DMS53 treated with DMSO at 0.1 percent for 48 hours (cell line): ENCODE data around the gene AMOT.

Source experiments
- DNase-seq: peaks from one replicate; lab custom pipeline; 2025; ENCODE audit not compliant: unreplicated experiment; lab: John Stamatoyannopoulos, UW

AMOT gene

GRCh38 chrX:112803060-112803459 lies 37.6 kb downstream of the AMOT start:
- no peak for DNase-seq

GRCh38 chrX:112802541-112802940 lies 38.1 kb downstream of the AMOT start:
- no peak for DNase-seq

GRCh38 chrX:112800971-112801775 lies 39.5 kb downstream of the AMOT start:
- no peak for DNase-seq

GRCh38 chrX:112799425-112799824 lies 41.2 kb downstream of the AMOT start:
- DNase-seq: no peak

DNA sequence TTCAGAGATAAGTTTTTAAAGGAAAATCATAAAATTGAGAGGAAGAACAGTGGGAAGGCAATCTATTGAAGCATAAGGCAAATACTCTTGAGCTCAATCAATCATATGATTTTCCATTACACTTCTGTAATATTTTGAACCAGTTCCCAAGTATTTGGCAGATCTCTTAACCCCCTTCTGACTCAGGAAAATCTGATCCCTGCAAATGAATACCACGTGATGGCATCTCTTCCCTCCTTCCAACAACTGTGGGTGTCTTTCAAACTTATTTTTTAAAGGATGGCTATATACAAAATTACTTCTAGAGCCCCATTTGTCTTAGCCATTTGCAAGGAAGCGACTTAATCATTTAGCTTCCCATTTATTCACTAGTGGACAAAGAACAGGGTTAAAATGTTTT lies 41.9 kb downstream of the AMOT start:
- no peak for DNase-seq

GRCh38 chrX:112789931-112790330 lies 50.7 kb downstream of the AMOT start:
- DNase-seq: no peak

- no peak for DNase-seq
These were observed 54.6 kb downstream of the AMOT start for GRCh38 chrX:112786076-112786475.

DNA sequence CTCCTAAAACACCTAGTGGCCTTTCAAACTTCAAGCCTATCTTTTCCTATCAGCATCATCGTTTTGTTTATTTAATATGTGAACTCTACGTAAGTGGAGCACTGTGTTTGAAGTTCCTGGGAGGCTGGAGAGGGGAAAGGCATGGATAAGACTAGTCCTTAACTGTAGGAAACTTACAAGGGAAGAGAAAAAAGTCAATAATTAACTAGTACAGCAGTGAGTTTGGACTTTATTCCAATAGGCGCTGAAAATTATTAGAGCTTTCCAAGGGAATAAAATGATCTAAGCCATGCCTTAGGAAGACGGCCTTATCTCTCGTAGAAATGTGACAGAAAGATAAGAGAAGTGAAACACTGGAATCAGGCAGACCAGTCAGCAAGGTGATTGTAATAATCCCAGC lies 55.3 kb downstream of the AMOT start:
- peak; percentile 18 for DNase-seq

DNA sequence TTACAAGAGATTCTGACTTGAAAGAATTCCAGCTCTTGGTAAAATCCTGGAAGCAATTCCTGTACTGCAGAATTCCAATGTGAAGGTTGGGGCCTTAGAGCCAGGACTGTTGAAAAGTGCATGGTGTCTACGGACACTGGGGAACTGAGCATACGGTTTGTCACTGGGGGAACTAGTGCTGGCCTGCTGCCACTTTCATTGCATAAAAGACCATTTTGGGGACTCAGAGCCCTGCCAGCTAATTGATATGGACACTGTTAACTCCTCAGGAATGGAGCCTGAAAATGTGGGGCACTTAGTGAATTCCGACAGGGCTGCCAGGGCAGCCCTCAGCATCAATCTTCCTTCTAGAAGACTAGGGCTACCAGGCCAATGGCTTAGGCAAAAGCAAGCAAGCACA lies 55.9 kb downstream of the AMOT start:
- no peak for DNase-seq

GRCh38 chrX:112779139-112779538 lies 61.5 kb downstream of the AMOT start:
- no peak for DNase-seq

DNA sequence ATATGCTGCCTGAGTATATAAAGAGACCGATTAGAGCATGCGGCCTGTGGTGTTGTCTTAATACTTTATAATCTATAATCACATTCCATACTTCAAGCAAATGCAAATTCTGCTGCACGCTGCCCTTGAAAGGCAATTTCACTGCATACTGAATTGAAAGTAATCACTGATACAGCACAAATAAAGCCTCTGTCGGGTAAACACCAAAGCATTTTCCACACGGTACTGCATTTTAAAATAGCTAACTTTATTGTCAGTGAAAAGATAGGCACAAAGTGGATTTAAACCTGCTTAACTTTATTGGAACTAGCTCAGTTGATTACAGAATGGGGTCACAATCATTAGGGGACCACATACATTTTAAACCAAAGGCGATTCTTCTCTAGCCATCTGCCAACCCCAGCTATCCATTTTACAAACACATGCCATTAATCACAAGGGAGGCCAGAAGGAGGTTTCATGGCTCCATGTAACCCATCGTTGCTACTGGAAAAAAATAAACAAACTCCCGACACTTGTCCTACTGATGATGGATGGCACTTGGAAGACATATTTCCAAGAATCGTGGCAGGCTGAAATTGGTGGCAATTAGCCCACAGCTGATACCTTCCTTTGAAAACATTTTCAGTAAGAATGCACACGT lies 65.9 kb downstream of the AMOT start:
- DNase-seq: no peak

GRCh38 chrX:112774142-112774541 lies 66.5 kb downstream of the AMOT start:
- no peak for DNase-seq

DNA sequence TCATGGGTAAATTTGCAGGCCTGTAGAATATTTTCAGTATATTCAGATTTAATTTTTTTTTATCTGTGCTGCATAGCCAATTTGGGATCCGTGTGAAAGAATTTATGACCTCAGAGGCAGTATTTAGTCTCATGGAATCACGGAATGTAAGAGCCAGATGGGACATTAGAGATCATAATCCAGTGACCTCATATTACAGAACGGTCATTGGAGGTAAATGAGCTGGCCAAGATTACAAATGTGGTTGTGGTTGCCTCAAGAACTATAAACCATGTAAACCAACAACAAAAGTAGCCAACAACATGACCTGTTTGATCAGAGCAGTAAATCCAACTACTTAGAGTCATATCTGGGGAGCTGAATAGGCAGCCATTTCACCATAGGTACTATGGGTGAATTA lies 71.6 kb downstream of the AMOT start:
- no peak for DNase-seq

DNA sequence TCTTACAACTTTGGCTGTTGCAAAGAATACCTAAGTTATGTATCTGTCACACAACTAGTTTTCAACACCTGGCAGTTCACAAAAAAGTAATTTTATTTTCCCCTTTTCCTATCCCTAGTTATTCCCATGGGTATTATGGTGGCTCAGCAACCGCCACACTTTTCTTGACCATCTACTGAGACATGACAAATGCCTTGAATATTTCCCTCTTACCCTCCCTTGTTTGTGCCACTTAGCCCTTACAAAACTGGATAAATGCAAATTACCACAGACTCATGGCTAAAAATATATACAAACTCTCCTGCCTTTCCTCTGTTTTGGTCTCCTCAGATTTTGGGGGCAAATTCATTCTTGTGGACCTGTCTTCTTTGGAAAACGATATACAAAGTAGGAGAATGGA lies 72.1 kb downstream of the AMOT start:
- DNase-seq: no peak

DNA sequence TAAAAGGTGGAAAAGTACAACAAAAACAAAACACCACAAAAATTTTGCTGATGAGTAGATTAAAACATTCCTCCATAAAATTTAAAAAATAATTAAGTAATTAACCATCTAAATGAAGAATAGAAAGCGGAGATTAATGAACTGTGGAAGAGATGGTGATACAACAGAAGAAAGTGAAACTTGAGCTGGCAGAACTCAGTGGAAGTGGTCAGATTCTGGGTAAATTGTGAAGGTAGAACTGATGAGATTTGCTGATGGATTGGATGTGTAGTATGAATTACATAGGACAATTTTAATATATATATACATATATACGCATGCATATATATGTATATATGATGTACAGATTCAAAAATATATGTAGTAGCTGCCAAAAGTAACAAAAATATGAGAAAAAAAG lies 73.9 kb downstream of the AMOT start:
- DNase-seq: no peak

DNA sequence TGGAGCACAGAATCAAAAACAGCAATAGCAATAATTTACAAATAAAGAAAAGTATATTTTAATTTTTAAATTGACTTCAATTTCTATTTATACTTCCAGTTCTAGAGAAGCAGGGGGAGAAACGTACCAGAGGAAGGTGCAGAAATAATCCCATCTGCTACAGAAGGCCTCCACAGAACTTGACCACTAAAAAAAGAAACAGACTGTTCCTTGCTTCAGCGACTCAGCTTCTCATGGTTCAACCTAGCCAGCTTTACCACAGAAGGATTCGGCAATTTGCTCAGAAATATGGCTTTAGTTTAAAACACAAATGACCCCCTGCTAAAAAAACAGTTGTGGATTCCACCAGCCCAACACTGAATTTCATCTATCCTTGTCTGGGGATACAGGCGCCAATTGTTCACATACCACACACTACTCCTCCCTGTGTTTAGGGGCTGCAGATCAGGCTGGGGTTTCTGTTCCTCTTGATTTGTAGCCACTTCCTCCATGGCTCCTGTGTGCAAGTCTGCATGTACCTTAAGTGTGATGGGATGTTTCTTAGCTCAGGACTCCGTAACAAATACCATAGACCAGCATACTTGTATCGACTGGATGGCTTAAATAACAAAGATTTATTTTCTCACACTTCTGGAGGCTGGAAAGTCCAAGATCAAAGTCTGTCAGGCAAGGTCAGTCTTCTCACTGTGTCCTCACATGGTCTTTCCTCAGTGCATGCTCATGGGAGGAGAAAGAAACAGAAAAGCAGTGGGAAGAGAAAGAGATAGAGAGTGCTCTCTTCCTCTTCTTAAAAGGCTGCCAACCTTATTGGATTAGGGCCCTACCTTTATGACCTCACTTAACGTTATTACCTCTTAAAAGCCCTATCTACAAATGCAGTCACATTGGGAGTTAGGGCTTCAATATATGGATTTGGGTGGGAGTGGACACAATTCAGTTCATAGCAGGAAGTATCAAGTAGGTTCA lies 79.1 kb downstream of the AMOT start:
- no peak for DNase-seq

DNA sequence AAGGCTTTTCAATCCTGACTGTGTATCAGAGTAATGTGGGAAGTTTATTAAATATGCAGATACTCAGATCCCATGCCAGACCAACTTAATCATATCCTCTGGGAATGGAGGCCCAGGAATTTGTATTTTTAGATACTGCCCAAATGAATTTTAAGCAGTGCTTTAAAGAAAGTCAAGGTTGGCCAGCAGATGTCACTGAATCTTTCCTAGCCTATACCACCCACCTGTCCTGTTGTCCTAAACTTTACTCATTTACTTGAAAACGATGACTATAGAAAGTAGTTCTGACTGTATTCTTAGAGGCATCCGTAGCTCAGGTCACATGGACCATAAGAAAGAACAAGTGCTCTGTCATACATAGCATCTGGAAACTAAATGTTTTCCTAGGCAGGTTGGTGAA lies 79.9 kb downstream of the AMOT start:
- DNase-seq: no peak

- no peak for DNase-seq
These were observed 80.7 kb downstream of the AMOT start for GRCh38 chrX:112759966-112760365.

DNA sequence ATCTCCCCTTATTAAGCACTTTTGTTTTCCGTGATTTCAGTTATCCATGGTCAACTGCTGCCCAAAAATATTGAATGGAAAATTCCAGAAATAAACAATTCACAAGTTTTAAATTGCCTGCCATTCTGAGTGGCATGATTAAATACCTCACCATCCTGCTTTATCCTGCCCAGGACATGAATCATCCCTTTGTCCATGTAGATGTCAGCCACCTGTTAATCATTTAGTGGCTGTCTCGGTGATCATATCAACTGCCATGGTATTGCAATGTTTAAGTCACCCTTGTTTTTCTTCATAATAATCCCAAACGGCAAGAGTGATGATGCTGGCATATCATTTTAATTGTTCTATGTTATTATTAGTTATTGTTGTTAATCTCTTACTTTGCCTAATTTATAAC lies 81.1 kb downstream of the AMOT start:
- DNase-seq: peak; percentile 15

DNA sequence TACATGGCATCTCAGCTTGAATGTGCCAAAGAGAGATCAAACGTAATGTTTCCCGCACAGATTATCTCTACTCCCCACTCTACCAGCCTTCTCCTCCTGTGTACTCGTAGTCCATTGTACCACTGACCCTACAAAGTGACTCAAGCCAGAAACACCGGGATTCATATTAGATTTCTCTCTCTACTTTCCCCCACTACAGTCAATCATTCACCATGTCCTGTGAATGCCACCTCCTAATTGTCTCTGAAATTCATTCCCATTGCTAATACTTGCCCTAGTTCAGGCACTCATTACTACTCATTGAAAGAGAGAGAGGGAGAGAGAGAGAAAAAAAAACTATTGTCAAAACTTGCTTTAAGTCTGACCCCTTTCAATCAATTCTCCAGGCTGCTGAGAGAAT lies 82.7 kb downstream of the AMOT start:
- no peak for DNase-seq

GRCh38 chrX:112753116-112753515 lies 87.5 kb downstream of the AMOT start:
- DNase-seq: no peak

GRCh38 chrX:112751076-112751475 lies 89.6 kb downstream of the AMOT start:
- peak; percentile 46 for DNase-seq
